WERI-Rb-1 (cell line): Measurements from ENCODE around the gene TSEN2.

Experiments
- DNase-seq: peaks from one replicate; pipeline ENCODE4 v3.0.0-alpha.2; 2020
- H3K27ac ChIP-seq: fragments of 250-450 bp; sonication (Bioruptor Pico); 2 replicates; pipeline ENCODE4 v1.5.1; 2020; ENCODE audit warnings: mild to moderate bottlenecking, moderate library complexity
- H3K27me3 ChIP-seq: fragments of 250-450 bp; sonication (Bioruptor Pico); 2 replicates; pipeline ENCODE4 v1.5.1; 2021; ENCODE audit warnings: mild to moderate bottlenecking, low read depth, moderate library complexity; ENCODE audit not compliant: insufficient read depth, severe bottlenecking
- H3K36me3 ChIP-seq: fragments of 250-450 bp; sonication (Bioruptor Pico); 2 replicates; pipeline ENCODE4 v1.5.1; 2020; ENCODE audit warnings: mild to moderate bottlenecking, moderate library complexity
- H3K4me3 ChIP-seq: 2 replicates; pipeline ENCODE4 v1.5.1; 2011; ENCODE audit warnings: low read depth, mild to moderate bottlenecking, control low read depth, low read length
- H3K9me3 ChIP-seq: fragments of 250-450 bp; sonication (Bioruptor Pico); 2 replicates; pipeline ENCODE4 v1.5.1; 2021; ENCODE audit warnings: mild to moderate bottlenecking, moderate library complexity; ENCODE audit not compliant: severe bottlenecking
- TF ChIP-seq, protein P1 (sequence below): IDR thresholded peaks from 2 replicates; pipeline ENCODE4 v1.5.1; 2011; ENCODE audit warnings: low read depth, mild to moderate bottlenecking, control low read depth, inconsistent platforms, low read length

The TSEN2 gene

DNA sequence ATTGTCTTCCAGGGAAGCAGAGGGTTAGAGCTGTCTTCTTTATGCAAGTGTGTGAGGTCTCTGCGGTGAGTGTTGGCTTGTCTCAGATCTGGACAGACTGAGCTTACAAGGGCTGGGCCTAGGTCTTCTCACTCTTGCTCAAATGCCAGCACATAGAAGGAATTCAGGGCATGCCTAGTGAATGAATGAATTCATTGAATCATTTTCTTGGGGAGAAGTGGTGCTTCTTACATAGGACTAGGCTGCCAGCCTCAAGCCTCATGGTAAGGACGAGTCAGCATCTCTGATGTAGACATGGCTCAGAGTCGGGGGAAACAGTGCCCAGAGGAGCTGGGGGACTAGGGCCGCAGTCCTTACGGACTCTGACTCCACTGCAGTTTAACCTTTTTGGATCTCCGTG is 89.9 kb downstream of the TSEN2 start:
- no peak overlapping the region for H3K4me3 ChIP-seq
- no peaks in the 10 kb centered on the region for H3K27me3 ChIP-seq
- TF ChIP-seq, protein P1, sequence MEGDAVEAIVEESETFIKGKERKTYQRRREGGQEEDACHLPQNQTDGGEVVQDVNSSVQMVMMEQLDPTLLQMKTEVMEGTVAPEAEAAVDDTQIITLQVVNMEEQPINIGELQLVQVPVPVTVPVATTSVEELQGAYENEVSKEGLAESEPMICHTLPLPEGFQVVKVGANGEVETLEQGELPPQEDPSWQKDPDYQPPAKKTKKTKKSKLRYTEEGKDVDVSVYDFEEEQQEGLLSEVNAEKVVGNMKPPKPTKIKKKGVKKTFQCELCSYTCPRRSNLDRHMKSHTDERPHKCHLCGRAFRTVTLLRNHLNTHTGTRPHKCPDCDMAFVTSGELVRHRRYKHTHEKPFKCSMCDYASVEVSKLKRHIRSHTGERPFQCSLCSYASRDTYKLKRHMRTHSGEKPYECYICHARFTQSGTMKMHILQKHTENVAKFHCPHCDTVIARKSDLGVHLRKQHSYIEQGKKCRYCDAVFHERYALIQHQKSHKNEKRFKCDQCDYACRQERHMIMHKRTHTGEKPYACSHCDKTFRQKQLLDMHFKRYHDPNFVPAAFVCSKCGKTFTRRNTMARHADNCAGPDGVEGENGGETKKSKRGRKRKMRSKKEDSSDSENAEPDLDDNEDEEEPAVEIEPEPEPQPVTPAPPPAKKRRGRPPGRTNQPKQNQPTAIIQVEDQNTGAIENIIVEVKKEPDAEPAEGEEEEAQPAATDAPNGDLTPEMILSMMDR = no peak
- no peak overlapping the region for H3K27ac ChIP-seq
- no peak for DNase-seq
- H3K9me3 ChIP-seq = no peaks in the 10 kb centered on the region
- H3K36me3 ChIP-seq = peaks cover 83% of the 10 kb centered on the region

- peaks cover 85% of the 10 kb centered on the region for H3K36me3 ChIP-seq
Observed at GRCh38 chr3:12574661-12575060, 90.4 kb downstream of the TSEN2 start.

GRCh38 chr3:12577379-12577778 is 93.1 kb downstream of the TSEN2 start:
- DNase-seq = no peak
- H3K4me3 ChIP-seq = no peak overlapping the region
- H3K27ac ChIP-seq = no peak overlapping the region
- H3K36me3 ChIP-seq = peaks cover 80% of the 10 kb centered on the region
- TF ChIP-seq, protein P1 = no peak
- no peaks in the 10 kb centered on the region for H3K9me3 ChIP-seq
- H3K27me3 ChIP-seq = no peaks in the 10 kb centered on the region

More at GRCh38 chr3:12574661-12575060, 90.4 kb downstream of the TSEN2 start:
- H3K27me3 ChIP-seq = no peaks in the 10 kb centered on the region
- H3K9me3 ChIP-seq = no peaks in the 10 kb centered on the region
- no peak for DNase-seq
- TF ChIP-seq, protein P1 = no peak
- no peak overlapping the region for H3K27ac ChIP-seq
- H3K4me3 ChIP-seq = no peak overlapping the region

DNA sequence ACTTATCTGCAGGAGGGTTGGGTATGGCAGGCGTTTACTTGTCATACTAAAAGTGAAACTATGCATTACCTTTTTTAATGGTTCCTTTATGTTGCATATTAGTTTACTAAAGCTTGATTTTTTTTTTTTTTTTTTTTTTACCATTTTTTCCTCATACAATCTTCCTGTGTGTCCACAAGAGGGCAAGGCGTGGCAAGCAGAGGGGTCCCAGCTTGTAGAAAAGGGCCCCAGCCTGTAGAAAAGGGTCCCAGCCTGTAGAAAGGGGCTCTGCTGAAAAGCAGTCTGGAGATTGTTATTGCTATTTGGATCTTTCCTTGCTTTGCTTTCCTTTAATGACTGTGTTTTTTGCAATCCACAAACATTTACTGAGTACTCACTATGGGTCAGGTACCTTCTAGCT is 94.5 kb downstream of the TSEN2 start:
- DNase-seq = no peak
- H3K27me3 ChIP-seq = no peaks in the 10 kb centered on the region
- H3K9me3 ChIP-seq = no peaks in the 10 kb centered on the region
- H3K27ac ChIP-seq = no peak overlapping the region
- no peak overlapping the region for H3K4me3 ChIP-seq
- TF ChIP-seq, protein P1 = 0 out of 2 replicates have a peak, but pooled peaks have one; percentile 12
- H3K36me3 ChIP-seq = peaks cover 82% of the 10 kb centered on the region

DNA sequence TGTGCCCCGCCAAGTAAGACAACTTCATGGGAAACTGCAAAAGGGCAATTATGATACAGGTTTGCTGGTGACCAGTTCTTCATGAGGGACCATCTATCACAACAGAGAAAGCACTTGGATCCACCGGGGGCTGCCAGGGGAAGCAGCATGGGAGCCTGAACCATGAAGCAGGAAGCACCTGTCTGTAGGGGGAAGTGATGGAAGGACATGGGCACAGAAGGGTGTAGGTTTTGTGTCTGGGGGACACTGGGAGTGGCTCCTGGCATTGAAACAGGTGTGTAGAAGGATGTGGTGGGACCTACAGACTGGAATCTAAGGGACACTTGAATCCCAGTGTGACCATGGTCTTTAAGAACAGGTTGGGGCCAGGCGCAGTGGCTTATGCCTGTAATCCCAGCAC is 95.2 kb downstream of the TSEN2 start:
- no peak overlapping the region for H3K4me3 ChIP-seq
- no peaks in the 10 kb centered on the region for H3K9me3 ChIP-seq
- H3K27me3 ChIP-seq = no peaks in the 10 kb centered on the region
- peaks cover 82% of the 10 kb centered on the region for H3K36me3 ChIP-seq
- TF ChIP-seq, protein P1 = no peak
- H3K27ac ChIP-seq = no peak overlapping the region
- no peak for DNase-seq

DNA sequence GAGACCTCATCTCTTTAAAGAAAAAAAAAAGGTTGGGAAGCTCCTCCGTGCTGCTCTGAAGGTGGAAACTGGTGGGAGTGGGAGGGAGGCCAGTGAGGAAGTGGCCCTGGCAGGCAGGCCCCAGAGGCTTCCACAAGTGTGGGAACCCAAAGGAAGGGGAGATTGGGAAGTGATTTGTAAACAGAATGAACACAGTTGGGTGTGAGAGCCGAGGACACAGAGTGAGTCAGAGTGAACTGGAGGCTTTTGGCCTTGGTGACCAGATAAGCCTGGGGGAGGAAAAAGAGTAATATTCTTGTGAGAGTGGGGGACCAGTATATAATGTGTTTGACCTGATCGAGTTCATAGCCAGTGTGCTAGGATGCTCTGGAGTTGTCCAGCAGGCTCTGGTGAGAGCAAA is 95.6 kb downstream of the TSEN2 start:
- Histone ChIP-seq H3K9me3 (no peaks in the 10 kb centered on the region), H3K27me3 (no peaks in the 10 kb centered on the region), H3K27ac (no peak overlapping the region), H3K4me3 (no peak overlapping the region), H3K36me3 (peaks cover 82% of the 10 kb centered on the region)
- TF ChIP-seq, protein P1 = no peak
- DNase-seq = no peak
